ENCODE results near the gene TMEM176A.

TMEM176A gene

GRCh38 chr7:150787321-150788281 lies 13.0 kb upstream of the TMEM176A start:
- DNase-seq (ENCODE audit: low read depth in 2 of 2, low spot score in 1 of 2) = no peak

- no peak for DNase-seq (ENCODE audit: low read depth in 2 of 2, low spot score in 1 of 2)
These were observed 11.9 kb upstream of the TMEM176A start for GRCh38 chr7:150788474-150789269.

GRCh38 chr7:150790416-150791075 lies 10.0 kb upstream of the TMEM176A start:
- no peak for DNase-seq (ENCODE audit: low read depth in 2 of 2, low spot score in 1 of 2)

- DNase-seq (ENCODE audit: low read depth in 2 of 2, low spot score in 1 of 2) = no peak
These were observed 9.3 kb upstream of the TMEM176A start for GRCh38 chr7:150791304-150791703.

GRCh38 chr7:150791746-150792452 lies 8.7 kb upstream of the TMEM176A start:
- no peak for DNase-seq (ENCODE audit: low read depth in 2 of 2, low spot score in 1 of 2)

- no peak for DNase-seq (ENCODE audit: low read depth in 2 of 2, low spot score in 1 of 2)
These were observed 6.9 kb upstream of the TMEM176A start for GRCh38 chr7:150793569-150794238.

- DNase-seq (ENCODE audit: low read depth in 2 of 2, low spot score in 1 of 2) = no peak
These were observed 2.9 kb upstream of the TMEM176A start for GRCh38 chr7:150797661-150798060.

- DNase-seq (ENCODE audit: low read depth in 2 of 2, low spot score in 1 of 2) = no peak
These were observed 1.4 kb upstream of the TMEM176A start for GRCh38 chr7:150799156-150799555.

GRCh38 chr7:150799741-150800580 lies 608 bp upstream of the TMEM176A start, which contains the start of gene TMEM176B:
TMEM176B (minus strand) TSS chr7:150800364; CDS start chr7:150796569, 3,795 bp downstream.
- DNase-seq (ENCODE audit: low read depth in 2 of 2, low spot score in 1 of 2) = no peak

- DNase-seq (ENCODE audit: low read depth in 2 of 2, low spot score in 1 of 2) = no peak
These were observed 825 bp downstream of the TMEM176A start for GRCh38 chr7:150801242-150801945.

GRCh38 chr7:150801946-150802771 lies 1.6 kb downstream of the TMEM176A start:
- DNase-seq (ENCODE audit: low read depth in 2 of 2, low spot score in 1 of 2) = no peak

- DNase-seq (ENCODE audit: low read depth in 2 of 2, low spot score in 1 of 2) = no peak
These were observed 2.7 kb downstream of the TMEM176A start for GRCh38 chr7:150803161-150803860.

GRCh38 chr7:150804802-150805201 lies 4.2 kb downstream of the TMEM176A start:
- DNase-seq (ENCODE audit: low read depth in 2 of 2, low spot score in 1 of 2) = no peak

- no peak for DNase-seq (ENCODE audit: low read depth in 2 of 2, low spot score in 1 of 2)
These were observed 5.3 kb downstream of the TMEM176A start for GRCh38 chr7:150805864-150806263.

GRCh38 chr7:150806454-150806853 lies 5.9 kb downstream of the TMEM176A start:
- DNase-seq (ENCODE audit: low read depth in 2 of 2, low spot score in 1 of 2) = no peak

- DNase-seq (ENCODE audit: low read depth in 2 of 2, low spot score in 1 of 2) = no peak
These were observed 6.3 kb downstream of the TMEM176A start for GRCh38 chr7:150806863-150807262.
